GM21529 (cell line): ENCODE results near the gene SPATA4.

Experiments used
- ATAC-seq: cut with Tn5 transposase; IDR thresholded peaks from one replicate; pipeline ENCODE4 v1.9.1; 2021; ENCODE audit not compliant: unreplicated experiment

SPATA4 gene

GRCh38 chr4:176189891-176190795 is 5.2 kb downstream of the SPATA4 start:
- no peak for ATAC-seq

DNA sequence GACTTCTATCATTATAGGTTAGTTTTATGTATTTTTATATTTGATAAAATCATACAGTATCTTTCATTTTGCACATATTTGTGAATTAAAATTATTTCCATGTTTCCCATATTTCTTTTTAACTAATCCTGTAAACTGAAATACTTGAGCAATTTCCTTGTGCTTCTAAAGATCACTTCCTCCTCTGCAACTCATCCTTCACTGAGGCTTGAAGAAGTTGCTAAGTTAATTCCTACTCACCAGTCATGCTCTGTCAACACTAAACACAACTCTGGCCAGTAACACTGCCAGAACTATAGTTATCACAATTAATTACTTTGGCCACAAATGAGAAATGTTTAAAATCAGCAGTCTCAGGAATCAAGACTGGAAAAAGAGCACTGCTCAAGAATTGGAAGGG is 6.7 kb downstream of the SPATA4 start:
- no peak for ATAC-seq

DNA sequence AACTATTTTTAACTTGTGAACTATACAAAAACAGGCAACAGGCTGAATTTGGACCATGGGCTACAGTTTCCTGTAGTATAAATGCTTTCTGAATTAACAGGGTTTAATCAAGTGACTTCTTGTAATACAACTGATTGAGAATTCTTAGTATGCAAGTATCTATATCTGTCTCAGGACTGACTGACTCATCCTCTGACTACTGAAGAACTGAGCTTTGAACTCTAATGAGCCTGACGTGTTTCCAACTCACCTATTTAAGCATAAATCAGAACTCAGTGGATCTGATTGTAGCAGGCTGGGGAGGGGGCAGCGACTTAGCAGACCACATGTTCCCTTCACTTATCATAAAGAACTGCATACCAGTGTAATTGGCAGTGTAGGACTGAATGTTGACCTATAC is 7.8 kb downstream of the SPATA4 start:
- no peak for ATAC-seq

- ATAC-seq: no peak
Observed at GRCh38 chr4:176186671-176187395, 8.6 kb downstream of the SPATA4 start.

- ATAC-seq: no peak
Observed at GRCh38 chr4:176186067-176186466, 9.3 kb downstream of the SPATA4 start.

GRCh38 chr4:176185051-176185450 is 10.3 kb downstream of the SPATA4 start:
- no peak for ATAC-seq

GRCh38 chr4:176163041-176163440 is 32.3 kb downstream of the SPATA4 start:
- ATAC-seq: no peak

GRCh38 chr4:176156656-176157055 is 38.7 kb downstream of the SPATA4 start:
- ATAC-seq: no peak

DNA sequence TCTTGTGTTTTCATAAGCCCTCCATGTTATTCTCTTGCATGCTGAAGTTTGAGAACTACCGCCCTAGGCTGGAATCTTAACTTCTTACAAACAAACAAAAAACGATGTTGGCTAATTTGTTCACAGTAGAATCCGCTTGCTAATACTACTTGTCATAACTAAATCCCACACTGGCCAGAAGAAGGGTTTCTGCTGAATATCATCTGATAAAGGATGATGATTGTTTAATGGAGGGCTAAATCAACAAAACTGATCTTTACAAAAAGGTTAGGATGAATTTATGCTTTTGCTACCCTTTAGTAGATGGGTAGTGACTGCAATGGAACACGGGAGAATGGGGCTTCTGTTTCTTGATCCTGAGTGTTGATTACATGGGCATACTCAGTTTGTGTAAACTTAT is 42.3 kb downstream of the SPATA4 start:
- ATAC-seq: no peak

DNA sequence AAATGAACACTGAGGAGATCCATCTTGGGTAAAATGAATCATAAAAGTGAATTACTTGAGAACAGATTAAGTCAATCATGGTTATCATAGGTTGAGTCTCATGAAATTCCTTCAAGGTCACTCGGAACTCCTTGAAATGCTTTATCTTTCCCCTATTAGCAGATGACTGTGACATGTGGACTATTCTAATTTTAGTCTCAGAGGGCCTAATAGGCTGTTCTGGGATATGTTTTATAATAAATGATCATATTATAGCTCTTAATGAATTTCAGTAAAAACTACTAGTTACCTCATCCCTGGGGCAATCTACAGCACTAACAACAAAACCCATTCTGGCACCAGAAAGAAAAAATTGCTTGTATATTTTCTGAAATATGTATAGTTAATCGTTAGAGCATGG is 44.7 kb downstream of the SPATA4 start:
- peak; percentile 20 for ATAC-seq

DNA sequence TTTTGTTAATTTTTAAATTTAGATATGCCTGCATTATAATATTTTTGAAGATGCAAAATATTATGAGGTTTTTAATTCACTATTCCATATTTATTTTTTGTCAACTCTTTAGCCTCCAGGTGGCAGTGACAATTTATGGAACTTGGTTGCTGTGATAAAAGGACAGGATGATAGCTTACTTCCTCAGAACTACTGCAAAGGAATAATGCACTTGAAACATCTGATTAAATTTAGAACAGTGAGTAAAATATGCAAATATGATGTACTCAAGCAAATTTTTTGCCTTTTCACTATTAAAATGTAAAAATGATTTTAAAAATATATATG is 45.1 kb downstream of the SPATA4 start:
- peak; percentile 79 for ATAC-seq

GRCh38 chr4:176149680-176150355 is 45.6 kb downstream of the SPATA4 start:
- no peak for ATAC-seq

- ATAC-seq: no peak
Observed at GRCh38 chr4:176142253-176142652, 53.1 kb downstream of the SPATA4 start.

- no peak for ATAC-seq
Observed at GRCh38 chr4:176139518-176139917, 55.9 kb downstream of the SPATA4 start.

- no peak for ATAC-seq
Observed at GRCh38 chr4:176137631-176138030, 57.8 kb downstream of the SPATA4 start.

- no peak for ATAC-seq
Observed at GRCh38 chr4:176134670-176135069, 60.7 kb downstream of the SPATA4 start.
